GM18873 (cell line): Measurements from ENCODE around the gene KCTD16.

Source experiments
- ATAC-seq: cut with Tn5 transposase; IDR thresholded peaks from one replicate; pipeline ENCODE4 v1.9.1; 2021; ENCODE audit warnings: mild to moderate bottlenecking, moderate library complexity, moderate number of reproducible peaks; ENCODE audit not compliant: unreplicated experiment, low FRiP score

The KCTD16 gene

GRCh38 chr5:144390133-144390532 lies 219.5 kb downstream of the KCTD16 start:
- no peak for ATAC-seq

DNA sequence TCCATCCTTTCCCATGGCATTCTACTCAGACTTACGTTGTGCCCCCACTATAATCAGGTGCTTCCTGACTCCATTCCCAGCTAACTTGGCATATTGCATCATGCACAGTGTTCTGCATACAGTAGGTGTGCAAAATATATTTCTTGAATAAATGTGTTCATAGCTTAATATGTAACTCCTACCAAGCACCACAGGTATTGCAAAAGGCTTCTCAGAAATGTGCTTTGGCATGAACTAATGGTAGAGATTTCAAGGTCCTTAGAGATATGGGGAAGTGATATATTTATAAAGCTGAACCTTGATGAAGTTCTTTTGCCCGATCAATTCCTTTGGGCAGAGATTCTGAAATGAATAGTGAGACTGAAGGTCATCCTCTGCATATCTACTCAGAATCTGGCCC lies 220.4 kb downstream of the KCTD16 start:
- ATAC-seq: no peak

DNA sequence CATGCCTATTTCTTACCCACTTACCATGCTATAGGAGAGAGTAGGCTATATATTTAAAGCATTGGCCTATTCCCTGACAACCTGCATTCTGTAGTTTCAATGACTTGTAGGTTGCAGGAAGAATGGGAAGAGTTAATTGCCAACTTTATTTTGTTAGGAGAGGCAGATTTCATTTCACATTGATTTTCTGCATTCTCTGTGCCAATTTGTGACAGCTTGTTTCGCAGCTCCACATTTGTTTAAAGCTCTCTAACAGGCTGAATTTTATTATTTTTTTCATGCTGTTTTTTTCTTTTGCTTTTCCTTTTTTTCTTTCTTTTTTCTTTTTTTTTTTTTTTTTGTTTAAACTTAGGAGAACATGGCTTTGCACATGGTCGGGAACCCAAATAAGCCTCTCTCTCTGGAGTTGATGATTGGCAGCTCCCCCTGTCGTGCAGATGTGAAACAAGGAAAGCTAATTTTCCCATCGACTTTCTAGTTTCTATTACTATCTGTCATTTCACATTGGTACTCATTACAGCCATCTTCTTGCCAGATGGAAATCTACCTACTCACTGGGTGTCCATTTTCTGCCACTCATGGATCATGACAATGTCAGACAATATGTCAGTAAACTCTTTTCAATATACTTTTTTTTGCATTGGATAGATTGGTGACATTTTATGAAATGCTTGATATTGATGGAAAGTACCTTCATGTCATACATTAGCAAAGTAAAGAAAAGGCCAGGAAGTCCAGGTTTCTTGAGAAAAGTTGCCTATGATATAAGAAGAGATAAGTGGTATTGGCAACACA lies 223.2 kb downstream of the KCTD16 start:
- no peak for ATAC-seq

DNA sequence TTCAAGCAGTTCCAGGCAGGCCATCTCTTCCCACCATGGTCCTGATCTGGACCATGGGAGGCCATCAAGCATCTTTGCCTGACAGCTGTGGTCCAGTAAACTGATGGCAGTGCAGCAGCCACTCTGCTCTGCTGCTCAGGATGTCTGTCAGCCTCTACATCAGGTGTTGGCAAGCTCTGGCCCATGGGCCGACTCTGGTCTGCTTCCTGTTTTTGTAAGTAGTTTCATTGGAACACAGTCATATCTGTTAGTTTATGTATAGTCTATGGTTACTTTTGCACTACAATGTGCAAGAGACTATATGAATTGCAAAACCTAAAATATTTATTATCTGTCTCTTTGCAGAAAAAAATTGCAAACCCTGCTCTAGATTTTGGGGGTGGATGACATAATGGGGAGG lies 225.0 kb downstream of the KCTD16 start:
- ATAC-seq: no peak

DNA sequence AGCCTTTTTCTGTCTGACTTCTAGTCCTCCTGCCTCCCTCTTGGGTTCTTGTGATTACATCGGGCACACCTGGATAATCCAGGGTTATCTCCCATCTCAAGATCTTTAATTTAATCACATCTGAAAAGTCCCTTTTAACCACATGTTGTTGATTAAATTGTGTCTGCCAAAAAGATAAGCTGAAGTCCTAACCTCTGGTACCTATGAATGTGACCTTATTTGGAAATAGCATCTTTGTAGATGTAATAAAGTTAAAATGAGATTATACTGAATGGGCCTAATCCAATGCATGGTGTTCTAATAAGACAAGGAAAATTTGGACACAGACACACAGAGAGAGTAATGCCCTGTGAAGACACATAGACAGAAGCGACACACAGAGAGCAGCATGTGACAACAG lies 232.4 kb downstream of the KCTD16 start:
- no peak for ATAC-seq

DNA sequence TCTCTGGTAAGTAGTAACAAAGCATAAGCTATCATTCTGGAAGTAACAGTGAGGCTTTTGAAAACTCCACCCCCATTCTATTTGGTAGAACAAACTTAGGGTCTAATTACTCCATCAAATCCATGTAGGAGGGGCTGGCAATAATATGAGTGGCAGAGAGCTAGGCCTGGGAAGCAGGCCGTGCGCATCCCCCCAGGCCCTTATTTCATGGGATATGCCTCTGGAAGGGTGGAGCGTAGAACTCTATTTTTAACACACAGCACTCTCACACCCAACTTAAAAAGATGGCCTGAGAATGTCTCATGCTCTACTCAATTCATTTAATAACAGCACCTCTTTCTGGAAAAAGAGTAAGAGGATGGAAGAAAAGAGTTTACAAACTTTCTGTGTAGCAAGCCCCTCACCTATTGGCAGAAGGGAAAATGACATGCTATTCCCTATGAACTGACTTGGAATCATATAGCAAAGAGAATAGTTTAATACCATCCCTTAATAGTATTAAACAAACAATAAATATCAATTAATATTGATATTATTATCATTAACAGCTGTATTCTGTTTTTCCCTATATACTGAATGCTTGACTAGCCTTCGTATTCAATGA lies 233.2 kb downstream of the KCTD16 start:
- ATAC-seq: no peak

DNA sequence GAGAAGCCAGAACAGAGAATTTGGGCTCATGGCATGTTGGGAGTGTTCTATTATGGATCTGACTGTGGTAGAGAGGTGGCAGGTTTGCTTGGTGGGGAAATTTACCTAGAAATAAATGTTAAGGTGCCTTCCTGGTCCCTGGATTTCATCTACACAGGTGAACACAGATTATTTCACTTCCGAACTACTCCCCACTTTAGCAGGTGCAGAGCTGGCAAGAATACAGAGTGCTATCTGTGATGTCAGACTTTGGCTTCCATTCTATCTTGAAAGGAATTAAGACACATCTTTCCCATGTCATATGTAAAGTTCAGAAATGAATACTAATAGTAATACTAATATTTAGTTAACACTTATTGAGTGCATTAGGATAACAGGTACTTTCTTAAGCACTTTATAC lies 234.0 kb downstream of the KCTD16 start:
- no peak for ATAC-seq

GRCh38 chr5:144405991-144406390 lies 235.3 kb downstream of the KCTD16 start:
- ATAC-seq: no peak

DNA sequence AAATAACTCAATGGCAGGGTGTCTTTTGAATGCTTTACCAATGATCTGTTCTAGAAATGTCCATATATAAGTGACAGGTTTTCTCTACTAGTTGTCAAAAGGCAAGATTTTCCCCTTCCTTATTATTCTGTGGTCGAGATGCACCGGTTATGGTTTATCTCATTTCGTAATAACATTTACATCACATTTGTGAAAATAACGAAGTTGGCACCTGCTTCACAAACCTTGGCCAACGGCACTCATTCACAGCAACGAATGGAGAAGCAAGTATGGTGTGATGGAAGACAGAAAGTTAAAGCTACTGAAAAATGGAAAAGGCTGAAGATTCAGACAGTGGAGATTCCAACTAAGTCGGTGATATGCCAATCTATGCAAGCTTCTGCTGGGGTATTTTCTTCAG lies 235.8 kb downstream of the KCTD16 start:
- ATAC-seq: no peak

- ATAC-seq: no peak
These were observed 243.7 kb downstream of the KCTD16 start for GRCh38 chr5:144414202-144415029.

DNA sequence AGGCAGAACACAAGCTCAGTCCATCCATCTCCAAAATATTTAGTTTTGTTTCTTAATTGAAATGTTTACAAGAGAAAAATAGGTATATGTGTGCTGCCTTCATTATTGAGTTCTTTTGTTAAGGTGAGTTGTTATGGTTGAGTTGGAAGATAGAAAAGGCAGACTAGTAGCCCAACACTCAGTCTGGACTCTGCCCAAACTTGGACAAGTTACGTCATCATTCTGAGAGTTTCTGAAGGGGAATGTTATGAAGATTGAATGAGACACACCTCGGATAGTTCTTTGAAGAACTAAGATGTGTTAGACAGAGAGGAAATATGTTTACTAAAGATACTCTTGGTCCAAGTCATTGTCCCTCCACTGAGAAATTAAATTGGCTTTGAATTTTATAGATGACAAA lies 245.5 kb downstream of the KCTD16 start:
- no peak for ATAC-seq

DNA sequence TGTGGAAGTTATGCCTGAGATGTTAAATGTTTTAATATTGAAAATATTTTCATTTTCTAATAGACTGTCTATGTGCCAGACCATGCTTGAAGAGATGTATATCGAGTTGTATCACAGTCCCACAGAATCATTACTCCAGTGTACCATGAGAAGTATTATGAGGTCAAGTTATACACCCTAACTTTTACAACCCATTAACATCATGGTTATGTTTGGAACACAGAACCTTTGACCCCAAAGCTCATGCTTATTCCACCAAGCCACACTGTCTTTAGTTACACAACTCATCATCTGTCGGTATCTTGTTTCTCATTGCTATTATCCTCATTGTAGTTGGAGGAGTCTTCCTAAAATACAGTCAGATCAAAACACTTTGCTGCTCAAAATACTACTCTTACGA lies 248.0 kb downstream of the KCTD16 start:
- no peak for ATAC-seq

- ATAC-seq: no peak
These were observed 250.7 kb downstream of the KCTD16 start for GRCh38 chr5:144421411-144421810.

DNA sequence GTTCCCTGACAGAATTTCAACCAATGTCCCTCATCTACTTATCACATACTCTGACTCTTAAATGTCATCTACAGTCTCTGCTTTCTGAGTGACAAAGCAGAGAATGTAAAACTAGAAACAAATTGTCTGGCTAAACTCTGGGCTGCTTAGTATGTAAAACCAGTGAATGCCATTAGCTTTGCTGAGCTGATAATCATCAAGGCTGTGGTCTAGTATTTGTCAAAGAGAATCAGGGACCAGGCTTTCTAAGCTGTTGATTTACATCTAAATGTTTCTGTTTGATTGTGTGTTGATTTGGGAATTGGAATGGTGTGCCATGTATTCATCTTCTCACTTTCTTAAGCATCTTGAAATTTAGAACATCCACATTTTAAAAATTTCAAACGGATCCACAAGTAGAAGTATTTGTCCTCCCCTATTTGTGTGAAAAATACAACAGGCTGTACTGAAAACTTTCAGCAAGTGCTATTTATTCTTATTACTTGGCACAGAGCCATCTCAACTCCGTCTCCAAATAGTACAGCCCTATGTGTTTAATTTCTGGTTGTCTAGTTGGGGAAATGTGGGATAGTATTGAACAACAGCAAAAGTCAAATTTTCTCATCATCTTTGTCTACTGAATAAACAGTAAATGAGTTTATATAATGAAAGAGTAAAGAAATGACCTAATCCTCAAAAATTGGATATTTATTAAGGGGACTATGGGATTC lies 251.5 kb downstream of the KCTD16 start:
- no peak for ATAC-seq

DNA sequence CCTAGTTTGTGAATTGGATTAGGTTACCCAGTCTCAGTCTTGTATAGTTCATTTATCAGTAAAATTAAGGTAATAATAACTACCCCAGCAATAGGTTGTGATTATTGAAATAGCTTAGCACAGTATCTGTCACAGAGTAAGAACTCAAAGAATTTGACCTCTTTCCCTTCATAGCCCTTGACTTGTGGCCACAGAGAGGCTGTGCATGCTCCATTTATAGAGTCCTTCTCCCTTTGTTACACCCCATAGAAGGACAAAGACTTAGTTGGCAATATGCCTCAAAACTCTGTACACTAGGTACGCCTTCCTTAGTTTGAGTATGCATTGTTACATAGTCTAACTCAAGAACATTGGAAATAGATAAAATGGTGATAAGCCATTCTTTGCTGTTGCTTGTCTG lies 257.2 kb downstream of the KCTD16 start:
- no peak for ATAC-seq

GRCh38 chr5:144428326-144428725 lies 257.7 kb downstream of the KCTD16 start:
- no peak for ATAC-seq

DNA sequence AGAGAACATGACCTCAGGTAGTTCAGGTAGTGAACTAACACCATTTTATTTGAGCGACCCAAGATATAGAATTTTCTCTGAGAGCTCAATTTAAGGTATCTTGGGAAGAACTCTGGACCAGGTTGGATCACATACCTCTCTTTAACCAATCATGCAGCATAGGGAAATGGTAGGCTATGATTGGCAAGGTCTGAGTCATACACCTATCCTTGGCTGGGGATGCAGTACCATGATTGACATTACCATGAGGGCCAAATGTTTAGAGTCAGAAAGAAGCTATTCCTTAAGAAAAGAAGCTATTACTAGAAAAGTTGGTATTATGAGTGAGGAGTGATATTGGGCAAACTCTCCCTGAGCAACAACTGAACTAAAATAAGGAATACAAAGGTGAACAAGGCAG lies 258.7 kb downstream of the KCTD16 start:
- ATAC-seq: no peak

GRCh38 chr5:144429905-144430304 lies 259.2 kb downstream of the KCTD16 start:
- no peak for ATAC-seq

DNA sequence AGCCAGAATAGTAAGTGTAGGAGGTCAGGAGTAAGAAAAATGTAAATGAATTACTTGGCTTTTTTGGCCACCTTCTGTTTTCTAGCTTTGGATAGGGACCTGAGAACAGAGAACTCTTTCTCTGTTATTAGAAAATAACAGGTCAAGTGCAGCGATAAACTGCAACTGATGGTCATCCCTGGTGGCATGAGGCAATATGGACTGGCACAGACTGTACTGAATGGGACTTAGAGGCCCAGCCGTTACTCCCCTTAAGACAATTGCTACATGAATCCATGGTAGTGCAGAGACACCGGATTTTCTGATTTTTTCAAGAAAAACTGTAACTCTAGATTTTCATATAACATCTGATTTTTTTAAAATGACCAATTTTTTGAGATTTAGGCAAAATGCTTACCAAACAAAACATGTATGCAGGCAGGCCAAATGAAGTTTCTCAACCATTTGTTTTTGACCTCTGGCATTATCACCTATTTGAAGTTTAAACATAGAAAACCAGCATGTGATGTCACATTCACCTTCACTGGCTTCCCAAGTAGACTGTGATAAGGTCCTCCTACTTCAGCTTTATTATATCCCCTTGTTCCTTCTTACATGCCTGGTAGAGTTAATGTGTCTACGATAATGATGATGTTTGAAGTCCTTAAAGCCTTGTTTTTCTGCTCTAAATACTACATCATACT lies 262.6 kb downstream of the KCTD16 start:
- ATAC-seq: no peak

- no peak for ATAC-seq
These were observed 263.2 kb downstream of the KCTD16 start for GRCh38 chr5:144433893-144434292.
